Common myeloid progenitor, CD34-positive (primary cell): ENCODE results near the gene APBB2.
"Not testable (repeated sequence)": the region's sequence is repeated elsewhere in the genome, so short reads cannot be mapped to it uniquely, and the experiment has no call there.

Experiments used
- CTCF ChIA-PET: fragments of 350-600 bp; sonication (Branson Sonifier 250); formaldehyde crosslinking; loops from one replicate; lab custom pipeline; 2021; ENCODE audit warnings: antibody characterized with exemption; lab: Charles Lee
- POLR2A ChIA-PET: fragments of 350-600 bp; sonication (Branson Sonifier 250); formaldehyde crosslinking; loops from one replicate; lab custom pipeline; 2021; ENCODE audit warnings: antibody characterized with exemption; lab: Charles Lee
- DNase-seq, 3 donors: peaks; one replicate each; pipeline versions ENCODE4 v3.0.0 to v3.0.0-alpha.2; 2013
- H3K27ac ChIP-seq, 2 experiments: 1 replicate in 1 of 2; 2 replicates in 1 of 2; pipeline ENCODE4 v1.7.0; 2013; ENCODE audit warnings: inconsistent platforms in 2 of 2, low read length in 2 of 2, mild to moderate bottlenecking in 2 of 2, low read depth in 1 of 2, moderate library complexity in 1 of 2; ENCODE audit not compliant: severe bottlenecking in 2 of 2, insufficient read depth in 1 of 2, poor library complexity in 1 of 2
- H3K27me3 ChIP-seq, 5 experiments: replicated peaks in 2 of 5; 1 replicate in 3 of 5; 2 replicates in 2 of 5; pipeline versions ENCODE4 v1.6.1 to v1.7.0; 2013; ENCODE audit warnings: low read length in 4 of 5, mild to moderate bottlenecking in 2 of 5, moderate library complexity in 2 of 5, inconsistent platforms in 1 of 5; ENCODE audit not compliant: insufficient read depth in 5 of 5, control insufficient read depth in 4 of 5
- H3K36me3 ChIP-seq, 4 experiments: 1 replicate in 2 of 4; 2 replicates in 2 of 4; pipeline versions ENCODE4 v1.6.1 to v1.7.0; 2013; ENCODE audit warnings: low read length in 3 of 4, control low read depth in 1 of 4, mild to moderate bottlenecking in 1 of 4; ENCODE audit not compliant: control insufficient read depth in 4 of 4, insufficient read depth in 4 of 4
- H3K4me1 ChIP-seq, 4 experiments: 1 replicate in 3 of 4; 2 replicates in 1 of 4; pipeline versions ENCODE4 v1.6.1 to v1.7.1; 2013; ENCODE audit warnings: low read length in 3 of 4, mild to moderate bottlenecking in 3 of 4, control low read depth in 1 of 4, inconsistent platforms in 1 of 4, moderate library complexity in 1 of 4; ENCODE audit not compliant: control insufficient read depth in 4 of 4, insufficient read depth in 4 of 4; ENCODE audit errors: control extremely low read depth in 1 of 4
- H3K4me3 ChIP-seq, 7 experiments: 1 replicate in 4 of 7; 2 replicates in 3 of 7; pipeline versions ENCODE4 v1.5.1 to v1.7.0; 2013; ENCODE audit warnings: mild to moderate bottlenecking in 7 of 7, low read length in 6 of 7, moderate library complexity in 6 of 7, inconsistent platforms in 2 of 7, low read depth in 2 of 7, control low read depth in 1 of 7; ENCODE audit not compliant: insufficient read depth in 4 of 7, control insufficient read depth in 1 of 7; ENCODE audit errors: extremely low read depth in 1 of 7
- H3K9me3 ChIP-seq, 5 experiments: 1 replicate in 4 of 5; 2 replicates in 1 of 5; pipeline versions ENCODE4 v1.6.1 to v1.7.1; 2013; ENCODE audit warnings: low read length in 4 of 5, mild to moderate bottlenecking in 2 of 5, inconsistent platforms in 1 of 5, low read depth in 1 of 5, moderate library complexity in 1 of 5; ENCODE audit not compliant: control insufficient read depth in 4 of 5, insufficient read depth in 2 of 5; ENCODE audit errors: control extremely low read depth in 1 of 5
- WGBS: methylation state at CpG from one replicate; pipeline ENCODE4 v1.1.5; 2013; ENCODE audit not compliant: insufficient coverage; 5-methylcytosine and 5-hydroxymethylcytosine counted together

APBB2 gene

GRCh38 chr4:41147570-41147969 lies 66.8 kb downstream of the APBB2 start:
- H3K4me1 ChIP-seq, H3K27ac ChIP-seq, POLR2A ChIA-PET, H3K4me3 ChIP-seq, H3K9me3 ChIP-seq, DNase-seq, CTCF ChIA-PET, H3K36me3 ChIP-seq, H3K27me3 ChIP-seq: not testable (repeated sequence)
- WGBS: 100% methylated on average over 1 of the region's 3 CpGs

- H3K27me3 ChIP-seq: peaks cover 0 to 2% (median 0%) of the 10 kb centered on the region in 5 experiments
- peaks cover 0 to 2% (median 0%) of the 10 kb centered on the region in 5 experiments for H3K9me3 ChIP-seq
- H3K4me1 ChIP-seq: no peaks in the 10 kb centered on the region
- H3K27ac ChIP-seq: no peak overlapping the region
- ChIA-PET POLR2A (no interaction called here), CTCF (no interaction called here)
- no peaks in the 10 kb centered on the region for H3K36me3 ChIP-seq
- WGBS: 77% methylated on average over 13 of the region's 14 CpGs
- H3K4me3 ChIP-seq: peak overlapping the region in 2 of 7 experiments; percentile 22 to 35
- peak in 2 of 3 donors; percentile 2 for DNase-seq
These were observed 67.4 kb downstream of the APBB2 start for GRCh38 chr4:41146716-41147506.

- 100% methylated on average over 3 of the region's 5 CpGs for WGBS
- peaks cover 0 to 2% (median 0%) of the 10 kb centered on the region in 5 experiments for H3K27me3 ChIP-seq
- CTCF ChIA-PET: no interaction called here
- POLR2A ChIA-PET: no interaction called here
- no peak for DNase-seq
- no peaks in the 10 kb centered on the region for H3K4me1 ChIP-seq
- no peak overlapping the region for H3K27ac ChIP-seq
- no peak overlapping the region for H3K4me3 ChIP-seq
- peaks cover 0 to 2% (median 0%) of the 10 kb centered on the region in 5 experiments for H3K9me3 ChIP-seq
- H3K36me3 ChIP-seq: no peaks in the 10 kb centered on the region
These were observed 68.1 kb downstream of the APBB2 start for GRCh38 chr4:41146196-41146595.

- H3K27ac ChIP-seq: no peak overlapping the region
- no peaks in the 10 kb centered on the region for H3K4me1 ChIP-seq
- ChIA-PET CTCF (no interaction called here), POLR2A (no interaction called here)
- no peaks in the 10 kb centered on the region for H3K27me3 ChIP-seq
- WGBS: 100% methylated on average over 2 of the region's 3 CpGs
- no peak overlapping the region for H3K4me3 ChIP-seq
- H3K36me3 ChIP-seq: no peaks in the 10 kb centered on the region
- DNase-seq: no peak
- H3K9me3 ChIP-seq: peaks cover 0 to under 1% (median 0%) of the 10 kb centered on the region in 5 experiments
These were observed 68.7 kb downstream of the APBB2 start for GRCh38 chr4:41145571-41146078.

GRCh38 chr4:41144812-41145211 lies 69.5 kb downstream of the APBB2 start:
- Histone ChIP-seq H3K9me3 (no peaks in the 10 kb centered on the region), H3K36me3 (no peaks in the 10 kb centered on the region), H3K27ac (no peak overlapping the region), H3K4me1 (no peaks in the 10 kb centered on the region), H3K4me3 (no peak overlapping the region), H3K27me3 (no peaks in the 10 kb centered on the region)
- CTCF ChIA-PET: no interaction called here
- WGBS: 100% methylated on average over 4 of the region's 5 CpGs
- DNase-seq: no peak
- POLR2A ChIA-PET: no interaction called here

GRCh38 chr4:41144040-41144379 lies 70.3 kb downstream of the APBB2 start:
- ChIA-PET POLR2A (no interaction called here), CTCF (interaction anchor here (0.9 kb wide), 1 partner anchor 15 kb away, joined by 3 read pairs; no protein-coding TSS in a partner anchor)
- H3K27ac ChIP-seq: no peak overlapping the region
- no peaks in the 10 kb centered on the region for H3K27me3 ChIP-seq
- no peaks in the 10 kb centered on the region for H3K4me1 ChIP-seq
- H3K4me3 ChIP-seq: no peak overlapping the region
- no peak for DNase-seq
- no peaks in the 10 kb centered on the region for H3K36me3 ChIP-seq
- WGBS: no CpG with 5 or more reads among the region's 3 CpGs
- H3K9me3 ChIP-seq: no peaks in the 10 kb centered on the region

- H3K4me3 ChIP-seq: no peak overlapping the region
- POLR2A ChIA-PET: no interaction called here
- H3K4me1 ChIP-seq: no peaks in the 10 kb centered on the region
- H3K27me3 ChIP-seq: no peaks in the 10 kb centered on the region
- CTCF ChIA-PET: interaction anchor here (0.9 kb wide), 1 partner anchor 15 kb away, joined by 3 read pairs; no protein-coding TSS in a partner anchor
- WGBS: 90% methylated on average over 1 of the region's 6 CpGs
- no peaks in the 10 kb centered on the region for H3K36me3 ChIP-seq
- no peak for DNase-seq
- H3K27ac ChIP-seq: no peak overlapping the region
- peaks cover 0 to 3% (median 0%) of the 10 kb centered on the region in 5 experiments for H3K9me3 ChIP-seq
These were observed 70.9 kb downstream of the APBB2 start for GRCh38 chr4:41143311-41144039.
